Measurements from ENCODE around the gene EPM2AIP1.
"Not testable (repeated sequence)": the region's sequence is repeated elsewhere in the genome, so short reads cannot be mapped to it uniquely, and the experiment has no call there.

EPM2AIP1 gene

DNA sequence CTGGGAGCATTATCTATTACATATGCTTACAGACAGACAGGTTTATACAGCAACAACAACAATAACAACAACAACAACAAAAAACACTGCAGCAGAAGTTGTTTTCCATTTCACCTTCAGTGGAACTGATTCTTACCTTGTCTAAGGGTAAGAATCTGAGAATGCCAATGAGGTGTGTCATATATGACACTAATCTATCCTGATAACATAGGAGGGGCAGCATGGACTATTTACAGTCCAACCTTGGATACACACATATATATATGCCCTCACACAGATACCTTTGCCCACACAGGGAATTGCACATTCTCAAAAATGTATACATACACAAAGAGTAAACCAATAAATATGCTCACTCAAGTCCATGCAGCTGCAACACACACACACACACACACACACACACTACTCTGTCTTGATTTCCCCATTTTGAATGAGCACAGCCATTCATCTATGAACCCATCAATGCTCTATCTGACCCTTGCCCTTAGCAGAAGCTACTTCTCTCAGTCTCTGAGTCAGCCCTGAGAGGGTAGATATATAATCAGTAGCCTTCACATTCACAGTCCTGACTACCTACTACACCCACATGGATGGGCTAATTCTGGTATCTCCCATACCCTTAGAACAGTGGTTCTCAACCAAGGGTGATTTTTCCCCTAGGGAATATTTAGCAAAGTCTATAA lies 38.3 kb downstream of the EPM2AIP1 start:
- DNase-seq (ENCODE audit: low read depth in 2 of 2), result no peak

DNA sequence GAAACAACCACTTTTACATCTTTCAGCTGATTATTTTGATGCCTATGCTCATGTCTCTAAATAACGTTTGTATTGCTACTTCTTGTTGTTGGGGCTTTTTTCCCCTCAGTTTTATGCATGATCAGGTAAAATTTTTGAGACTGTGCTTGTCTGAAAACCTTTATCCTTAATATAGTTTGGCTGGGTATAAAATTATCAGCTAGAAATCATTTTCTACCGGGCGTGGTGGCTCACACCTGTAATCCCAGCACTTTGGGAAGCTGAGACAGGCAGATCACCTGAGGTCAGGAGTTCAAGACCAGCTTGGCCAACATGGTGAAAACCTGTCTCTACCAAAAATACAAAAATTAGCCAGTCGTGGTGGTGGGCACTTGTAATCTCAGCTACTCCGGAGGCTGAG lies 45.1 kb downstream of the EPM2AIP1 start:
- DNase-seq (ENCODE audit: low read depth in 2 of 2), result not testable (repeated sequence)

- DNase-seq (ENCODE audit: low read depth in 2 of 2), result no peak
Observed at GRCh38 chr3:36945333-36945980, 47.5 kb downstream of the EPM2AIP1 start.

DNA sequence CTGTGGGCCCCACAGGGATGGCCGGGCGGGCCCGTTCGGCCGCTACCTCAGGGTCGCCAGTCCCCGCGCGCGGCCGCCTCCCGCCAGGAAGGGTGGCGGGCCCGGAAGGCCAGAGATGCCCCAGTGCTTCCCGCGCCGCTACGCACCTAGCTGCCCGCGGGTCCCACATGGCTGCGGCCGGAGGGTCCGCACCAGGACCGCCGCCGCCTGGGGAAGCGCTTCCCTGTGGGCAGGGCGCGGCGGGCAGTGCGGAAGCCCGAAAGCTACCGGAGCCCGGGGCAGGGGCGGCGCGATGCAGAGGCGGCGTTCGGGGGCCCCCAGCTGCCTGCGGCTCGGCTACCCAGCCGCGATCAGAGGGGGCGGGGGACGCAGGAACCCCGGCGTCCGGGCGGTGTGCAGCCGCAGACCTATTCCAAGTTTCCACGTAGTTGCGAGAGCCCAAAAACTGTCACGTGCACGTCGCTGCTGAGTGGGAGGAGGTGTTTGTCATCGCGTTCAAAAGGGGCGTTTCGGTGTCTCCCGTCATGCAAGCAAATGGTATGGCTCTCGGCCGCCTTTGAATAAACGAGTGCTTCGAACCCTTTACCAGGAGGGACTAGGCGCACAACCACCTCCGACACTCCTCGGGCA lies 48.2 kb downstream of the EPM2AIP1 start, which contains the start of gene TRANK1:
TSS of gene TRANK1 (minus strand) at position 414 of the 630 bp plus-strand sequence. CDS start at position 169, 245 bp downstream.
- peak; percentile 75 to 77 for DNase-seq (ENCODE audit: low read depth in 2 of 2)

- peak; percentile 20 to 22 for DNase-seq (ENCODE audit: low read depth in 2 of 2)
Observed at GRCh38 chr3:36944012-36944640, 48.8 kb downstream of the EPM2AIP1 start.

- no peak for DNase-seq (ENCODE audit: low read depth in 2 of 2)
Observed at GRCh38 chr3:36943601-36944000, 49.3 kb downstream of the EPM2AIP1 start.

DNA sequence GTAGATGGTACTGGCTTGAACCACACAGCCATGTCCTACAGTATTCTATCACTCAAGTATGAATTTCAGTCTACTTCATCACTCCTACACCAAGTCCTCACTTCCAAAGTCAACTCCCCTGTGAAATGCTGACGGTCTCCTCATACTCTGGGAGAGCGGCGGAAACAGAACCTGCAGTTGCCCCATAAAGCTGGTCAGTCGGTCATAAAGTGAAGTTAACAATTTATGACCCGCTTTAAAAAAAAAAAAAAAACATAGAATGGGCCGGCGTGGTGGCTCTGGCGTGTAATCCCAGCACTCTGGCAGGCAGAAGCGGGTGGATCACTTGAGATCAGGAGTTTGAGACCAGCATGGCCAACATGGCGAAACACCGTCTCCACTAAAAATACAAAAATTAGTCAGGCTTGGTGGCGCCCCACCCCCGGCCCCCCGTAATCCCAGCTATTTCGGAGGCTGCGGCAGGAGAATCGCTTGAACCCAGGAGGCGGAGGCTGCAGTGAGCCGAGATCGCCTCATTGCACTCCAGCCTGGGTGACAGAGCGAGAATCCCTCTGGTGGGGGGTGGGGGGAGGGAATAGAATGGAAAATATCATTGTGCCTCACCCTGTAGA lies 50.2 kb downstream of the EPM2AIP1 start:
- no peak for DNase-seq (ENCODE audit: low read depth in 2 of 2)

GRCh38 chr3:36941658-36942057 lies 51.3 kb downstream of the EPM2AIP1 start:
- DNase-seq (ENCODE audit: low read depth in 2 of 2), result no peak

- no peak for DNase-seq (ENCODE audit: low read depth in 2 of 2)
Observed at GRCh38 chr3:36941162-36941561, 51.8 kb downstream of the EPM2AIP1 start.

GRCh38 chr3:36937492-36937891 lies 55.4 kb downstream of the EPM2AIP1 start:
- DNase-seq (ENCODE audit: low read depth in 2 of 2), result no peak
